Measurements from ENCODE around the gene CACUL1. TPM values are rescaled to one million over a fixed set of nuclear protein-coding genes. Genes with fewer than 3 reads are reported as not detected.

CACUL1 gene
- 10 to 100 TPM; 20.8 to 33.7 (median 28.2) TPM for total RNA-seq

DNA sequence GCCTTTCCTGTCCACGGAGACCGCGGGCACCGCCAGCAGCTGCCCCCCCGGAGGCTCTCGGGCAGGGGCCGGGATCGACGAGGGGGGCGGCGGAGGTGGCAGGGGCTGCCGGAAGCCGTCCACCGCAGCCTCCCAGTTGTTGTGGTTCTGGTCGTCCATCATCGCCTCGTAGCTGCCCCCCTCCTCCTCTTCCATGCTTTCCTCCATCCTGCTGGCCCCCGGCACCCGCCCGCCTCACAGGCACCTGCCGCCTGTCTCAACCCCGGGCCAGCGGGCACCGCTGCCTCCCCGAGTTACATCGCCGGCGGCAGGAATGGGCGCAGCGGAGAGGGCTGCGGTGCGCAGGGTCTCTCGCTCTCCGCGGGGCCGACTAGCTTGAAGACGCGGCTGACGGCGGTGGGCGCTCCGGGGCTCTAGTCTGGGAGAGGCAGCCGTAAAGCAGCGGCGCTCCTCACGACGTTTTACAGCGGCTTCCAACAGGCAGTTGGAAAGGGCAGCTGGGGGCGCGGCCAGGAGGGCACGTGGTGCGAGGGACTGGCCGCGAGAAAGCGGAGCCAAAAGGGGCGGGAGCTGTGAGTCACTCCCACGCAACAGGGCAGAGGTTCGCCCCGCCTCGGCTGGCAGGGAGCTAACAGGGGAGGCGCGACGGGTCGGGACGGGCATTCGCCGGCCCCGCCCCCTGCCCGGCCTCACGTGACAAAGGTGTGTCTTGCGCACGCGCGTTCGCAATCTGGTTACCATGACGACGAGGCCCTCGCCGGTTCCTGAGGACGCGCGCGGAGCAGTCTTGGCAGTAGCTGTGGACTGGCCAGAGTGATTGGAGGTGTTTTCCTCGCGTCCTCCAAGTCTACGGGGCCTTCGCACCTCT is at the start of gene CACUL1:
Gene CACUL1, minus strand, starts transcription at position 415 of the 868 bp plus-strand sequence. Its CDS starts 208 bp downstream, at position 207.
- intact Hi-C loops (cut with DNase I; ENCODE audit: low total_unique reads) = no loop called here
- TF ChIP-seq POLR2A (IDR thresholded peaks at IDR 0.05) = no peak
- DNase-seq (ENCODE audit: low spot score in 2 of 2) = peak; percentile 100
- WGBS, 2 donors = 1% methylated on average over 56 to 57 of the region's 87 CpGs
- H3K4me3 ChIP-seq (ENCODE audit: low read depth, poor library complexity, severe bottlenecking) = peak within 1 kb of the TSS; percentile 100

DNA sequence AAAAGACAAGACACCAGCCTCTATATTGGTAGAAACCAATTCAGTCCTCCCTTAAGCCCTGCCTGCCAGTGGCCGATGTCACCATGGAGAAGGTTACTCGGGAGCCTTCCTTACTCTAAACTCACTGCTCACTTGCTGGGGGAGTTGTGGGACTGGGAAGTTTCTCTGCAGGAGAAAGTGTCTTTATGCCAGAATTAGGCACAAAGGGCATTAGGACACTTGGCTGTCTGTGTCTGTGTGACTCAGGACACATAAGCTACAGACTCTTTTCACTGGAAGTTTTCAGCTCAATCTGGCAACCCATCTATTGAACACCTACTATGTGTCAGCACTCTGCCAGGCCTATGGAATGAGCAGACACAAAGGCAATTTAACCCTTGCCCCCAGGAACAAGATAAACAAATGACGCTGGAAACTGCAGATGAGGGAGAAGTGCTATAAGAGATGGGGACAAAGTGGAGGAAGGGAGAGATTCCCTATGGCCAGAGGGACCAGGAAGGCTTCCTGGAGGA is 49.5 kb upstream of the CACUL1 start:
- no peak overlapping the region for H3K4me3 ChIP-seq (ENCODE audit: low read depth, poor library complexity, severe bottlenecking)
- DNase-seq (ENCODE audit: low spot score in 2 of 2) = peak in 1 of 2 donors; percentile 42
- intact Hi-C loops (cut with DNase I; ENCODE audit: low total_unique reads) = no loop called here
- TF ChIP-seq, protein P1, sequence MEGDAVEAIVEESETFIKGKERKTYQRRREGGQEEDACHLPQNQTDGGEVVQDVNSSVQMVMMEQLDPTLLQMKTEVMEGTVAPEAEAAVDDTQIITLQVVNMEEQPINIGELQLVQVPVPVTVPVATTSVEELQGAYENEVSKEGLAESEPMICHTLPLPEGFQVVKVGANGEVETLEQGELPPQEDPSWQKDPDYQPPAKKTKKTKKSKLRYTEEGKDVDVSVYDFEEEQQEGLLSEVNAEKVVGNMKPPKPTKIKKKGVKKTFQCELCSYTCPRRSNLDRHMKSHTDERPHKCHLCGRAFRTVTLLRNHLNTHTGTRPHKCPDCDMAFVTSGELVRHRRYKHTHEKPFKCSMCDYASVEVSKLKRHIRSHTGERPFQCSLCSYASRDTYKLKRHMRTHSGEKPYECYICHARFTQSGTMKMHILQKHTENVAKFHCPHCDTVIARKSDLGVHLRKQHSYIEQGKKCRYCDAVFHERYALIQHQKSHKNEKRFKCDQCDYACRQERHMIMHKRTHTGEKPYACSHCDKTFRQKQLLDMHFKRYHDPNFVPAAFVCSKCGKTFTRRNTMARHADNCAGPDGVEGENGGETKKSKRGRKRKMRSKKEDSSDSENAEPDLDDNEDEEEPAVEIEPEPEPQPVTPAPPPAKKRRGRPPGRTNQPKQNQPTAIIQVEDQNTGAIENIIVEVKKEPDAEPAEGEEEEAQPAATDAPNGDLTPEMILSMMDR (IDR thresholded peaks at IDR 0.05) = no peak
- no peak for TF ChIP-seq POLR2A (IDR thresholded peaks at IDR 0.05)
- 60 to 67% methylated on average over 3 of the region's 3 CpGs for WGBS, 2 donors

DNA sequence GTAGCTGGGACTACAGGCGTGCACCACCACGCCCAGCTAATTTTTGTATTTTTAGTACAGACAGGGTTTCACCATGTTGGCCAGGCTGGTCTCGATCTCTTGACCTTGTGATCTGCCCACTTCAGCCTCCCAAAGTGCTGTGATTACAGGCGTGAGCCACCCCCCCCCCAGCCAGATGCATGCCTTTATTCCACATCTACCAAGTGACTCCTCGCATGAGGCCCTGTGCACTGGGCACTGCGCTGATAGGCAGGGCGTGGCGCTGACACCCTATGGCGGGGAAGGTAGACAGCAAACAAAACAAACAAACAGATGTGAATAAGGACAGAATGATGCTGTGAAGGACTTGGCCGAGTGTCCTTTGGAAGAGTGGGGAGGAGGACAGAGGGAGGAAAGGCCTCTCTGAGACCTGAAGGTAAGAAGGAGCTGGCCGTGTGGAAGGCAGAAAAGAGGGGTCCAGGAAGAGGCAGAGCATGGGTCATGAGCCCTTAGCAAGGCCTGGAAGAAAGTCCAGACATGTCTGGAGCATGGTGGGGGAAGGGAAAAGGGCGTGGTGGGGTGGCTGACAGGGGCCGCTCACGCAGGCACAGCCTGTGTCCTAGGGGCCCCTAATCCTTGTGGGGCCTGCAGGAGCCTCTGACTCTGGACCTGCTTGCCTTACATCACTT is 47.5 kb upstream of the CACUL1 start:
- intact Hi-C loops (cut with DNase I; ENCODE audit: low total_unique reads) = no loop called here
- peak in 1 of 2 donors; percentile 56 for DNase-seq (ENCODE audit: low spot score in 2 of 2)
- H3K4me3 ChIP-seq (ENCODE audit: low read depth, poor library complexity, severe bottlenecking) = no peak overlapping the region
- TF ChIP-seq POLR2A (IDR thresholded peaks at IDR 0.05) = no peak
- TF ChIP-seq, protein P1 (IDR thresholded peaks at IDR 0.05) = no peak
- 84 to 93% methylated on average over 14 of the region's 14 CpGs for WGBS, 2 donors

DNA sequence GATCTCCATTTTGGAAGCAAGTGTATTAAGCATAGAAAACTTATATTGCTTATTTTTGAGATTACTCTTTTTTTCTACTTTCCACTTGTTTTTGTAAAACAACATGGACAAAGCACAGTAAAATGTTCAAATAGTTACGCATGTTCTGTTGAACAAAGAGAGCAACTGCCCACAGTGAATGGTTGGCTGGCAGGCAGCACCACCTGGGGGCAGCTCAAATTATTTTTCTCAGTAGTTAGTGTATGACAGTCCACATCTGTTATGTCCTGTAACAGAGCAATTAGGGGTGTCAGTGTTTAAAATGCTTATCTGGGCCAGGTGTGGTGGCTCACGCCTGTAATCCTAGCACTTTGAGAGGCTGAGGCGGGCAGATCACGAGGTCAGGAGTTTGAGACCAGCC is 46.1 kb upstream of the CACUL1 start:
- no peak overlapping the region for H3K4me3 ChIP-seq (ENCODE audit: low read depth, poor library complexity, severe bottlenecking)
- intact Hi-C loops (cut with DNase I; ENCODE audit: low total_unique reads) = no loop called here
- peak; percentile 27 to 82 for DNase-seq (ENCODE audit: low spot score in 2 of 2)
- WGBS, 2 donors = 88 to 91% methylated on average over 4 of the region's 4 CpGs
- no peak for TF ChIP-seq POLR2A (IDR thresholded peaks at IDR 0.05)
- TF ChIP-seq, protein P1 (IDR thresholded peaks at IDR 0.05) = no peak

DNA sequence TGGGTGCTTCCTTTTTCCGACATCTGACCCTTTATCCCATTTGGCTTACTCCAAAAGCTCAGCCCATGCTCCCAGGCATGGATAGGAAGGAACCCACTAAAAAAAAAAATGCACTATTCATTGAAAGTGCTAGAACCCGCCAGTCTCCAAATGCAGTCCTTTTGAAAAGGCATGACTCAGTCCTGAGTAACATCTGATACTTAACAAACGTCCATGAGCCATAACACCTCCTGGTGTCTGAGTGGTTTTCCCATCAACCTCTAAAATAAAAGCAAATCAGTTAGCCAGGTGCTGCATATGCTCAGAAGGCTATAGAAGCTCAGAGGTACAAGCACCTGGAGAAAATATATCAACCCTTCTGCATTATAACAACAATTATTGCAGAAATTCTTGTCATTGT is 45.0 kb upstream of the CACUL1 start:
- WGBS, 2 donors = 38 to 52% methylated on average over 3 of the region's 3 CpGs
- no peak overlapping the region for H3K4me3 ChIP-seq (ENCODE audit: low read depth, poor library complexity, severe bottlenecking)

More for the DNA sequence above, 45.0 kb upstream of the CACUL1 start:
- no peak for DNase-seq (ENCODE audit: low spot score in 2 of 2)
- TF ChIP-seq POLR2A (IDR thresholded peaks at IDR 0.05) = no peak
- TF ChIP-seq, protein P1 (IDR thresholded peaks at IDR 0.05) = no peak
- intact Hi-C loops (cut with DNase I; ENCODE audit: low total_unique reads) = no loop called here
